T-helper 22 cell (primary cell): ENCODE data around the gene COX6B1.
"Not testable (repeated sequence)": the region's sequence is repeated elsewhere in the genome, so short reads cannot be mapped to it uniquely, and the experiment has no call there.

Experiments
- DNase-seq: peaks from one replicate; pipeline ENCODE4 v3.0.0-alpha.2; 2020; ENCODE audit warnings: low read depth

The COX6B1 gene

GRCh38 chr19:35633727-35634440, 14.2 kb upstream of the COX6B1 start:
- DNase-seq = no peak

GRCh38 chr19:35636651-35637050, 11.5 kb upstream of the COX6B1 start:
- no peak for DNase-seq

GRCh38 chr19:35637165-35637564, 11.0 kb upstream of the COX6B1 start:
- no peak for DNase-seq

- no peak for DNase-seq
Measured at GRCh38 chr19:35639321-35639639, 8.8 kb upstream of the COX6B1 start.

- DNase-seq = no peak
Measured at GRCh38 chr19:35639863-35640262, 8.3 kb upstream of the COX6B1 start.

GRCh38 chr19:35641515-35642151, 6.5 kb upstream of the COX6B1 start, which contains the start of gene ETV2:
Gene ETV2, plus strand, starts transcription at chr19:35641745. Its CDS starts 716 bp downstream, at chr19:35642461.
- no peak for DNase-seq

- no peak for DNase-seq
Measured at GRCh38 chr19:35642312-35642711, 5.8 kb upstream of the COX6B1 start.

- no peak for DNase-seq
Measured at GRCh38 chr19:35642798-35643254, 5.3 kb upstream of the COX6B1 start.

- DNase-seq = peak; percentile 69
Measured at GRCh38 chr19:35643255-35644205, 4.6 kb upstream of the COX6B1 start.

- DNase-seq = peak; percentile 96
Measured at GRCh38 chr19:35644206-35644986, 3.7 kb upstream of the COX6B1 start.

GRCh38 chr19:35644987-35645679, 3.0 kb upstream of the COX6B1 start:
- DNase-seq = peak; percentile 57

GRCh38 chr19:35645680-35646511, 2.2 kb upstream of the COX6B1 start:
- DNase-seq = no peak

GRCh38 chr19:35650581-35650980, 2.5 kb downstream of the COX6B1 start:
- DNase-seq = no peak

GRCh38 chr19:35654828-35655227, 6.7 kb downstream of the COX6B1 start:
- DNase-seq = not testable (repeated sequence)

GRCh38 chr19:35655600-35655999, 7.5 kb downstream of the COX6B1 start:
- no peak for DNase-seq

GRCh38 chr19:35656700-35657099, 8.6 kb downstream of the COX6B1 start:
- no peak for DNase-seq

GRCh38 chr19:35657904-35658700, 10.0 kb downstream of the COX6B1 start:
- DNase-seq = no peak

GRCh38 chr19:35661995-35662340, 13.8 kb downstream of the COX6B1 start:
- DNase-seq = no peak

- no peak for DNase-seq
Measured at GRCh38 chr19:35663981-35664380, 15.9 kb downstream of the COX6B1 start.

- DNase-seq = no peak
Measured at GRCh38 chr19:35665157-35665556, 17.0 kb downstream of the COX6B1 start.
